Motor neuron (in vitro differentiated cells): Measurements from ENCODE around the gene KHDRBS1. TPM values are rescaled to one million over a fixed set of nuclear protein-coding genes. Genes with fewer than 3 reads are reported as not detected.
"Not testable (repeated sequence)": the region's sequence is repeated elsewhere in the genome, so short reads cannot be mapped to it uniquely, and the experiment has no call there.

Experiments used
- ATAC-seq, 8 experiments: fragments of 200-7000 bp; cut with Tn5 transposase; replicated peaks in 6 of 8; 2 replicates each; pipeline ENCODE4 v1.8.0; 2021; ENCODE audit warnings: mild to moderate bottlenecking in 8 of 8, moderate library complexity in 8 of 8
- H3K27ac ChIP-seq, 2 donors: fragments of 250-450 bp; sonication (Bioruptor Pico); 2 replicates each; pipeline ENCODE4 v1.9.0; 2021; ENCODE audit warnings: antibody characterized with exemption in 2 of 2, mild to moderate bottlenecking in 2 of 2, moderate library complexity in 1 of 2
- H3K4me1 ChIP-seq, 2 donors: fragments of 250-450 bp; sonication (Bioruptor Pico); replicated peaks in 1 of 2; 2 replicates each; pipeline ENCODE4 v1.6.1; 2021; ENCODE audit warnings: antibody characterized with exemption in 2 of 2, mild to moderate bottlenecking in 2 of 2, moderate library complexity in 1 of 2
- H3K4me3 ChIP-seq, 5 donors: fragments of 250-450 bp; sonication (Bioruptor Pico); 2 replicates each; pipeline ENCODE4 v1.9.0; 2021; ENCODE audit warnings: antibody characterized with exemption in 5 of 5, mild to moderate bottlenecking in 5 of 5, moderate library complexity in 4 of 5
- WGBS, 10 experiments: fragments of 450-650 bp; shearing (Covaris generic); methylation state at CpG; one replicate each; pipeline ENCODE4 v1.0.0; 2022; 5-methylcytosine and 5-hydroxymethylcytosine counted together
- in situ Hi-C, 9 experiments: fragments of 400-800 bp; cut with MboI; loops; one replicate each; pipeline ENCODE4 v1.15.0; 2021; ENCODE audit warnings: low sequenced_read_pairs in 9 of 9, low pct_unique_long_range_greater_than_20kb in 2 of 9; ENCODE audit not compliant: unreplicated experiment in 9 of 9
- total RNA-seq, 8 experiments: library from RNA; unstranded; fragments of 300-600 nt; gene quantifications; 2 replicates each; pipeline versions ENCODE4 v1.2.3 to v1.2.4, GENCODE V29; 2022

Gene KHDRBS1
- total RNA-seq, 8 experiments from 2014 or later = 41.9 to 242 (median 141) TPM

DNA sequence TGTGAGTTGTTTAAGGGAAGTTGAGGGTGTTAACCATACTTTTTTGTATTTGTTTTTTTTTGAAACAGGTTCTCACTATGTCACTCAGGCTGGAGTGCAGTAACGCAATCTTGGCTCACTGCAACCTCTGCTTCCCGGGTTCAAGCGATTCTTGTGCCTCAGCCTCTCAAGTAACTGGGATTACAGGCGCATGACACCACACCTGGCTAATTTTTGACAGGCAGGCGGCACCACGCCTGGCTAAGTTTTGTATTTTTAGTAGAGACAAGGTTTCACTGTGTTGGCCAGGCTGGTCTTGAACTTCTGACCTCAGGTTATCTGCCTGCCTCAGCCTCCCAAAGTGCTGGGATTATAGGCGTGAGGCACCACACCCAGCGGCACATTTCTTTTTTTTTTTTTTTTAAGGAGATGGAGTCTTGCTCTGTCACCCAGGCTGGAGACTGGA is 7.9 kb downstream of the KHDRBS1 start:
- H3K4me1 ChIP-seq, ATAC-seq, H3K27ac ChIP-seq, H3K4me3 ChIP-seq, in situ Hi-C loops: not testable (repeated sequence)
- 80 to 100% (median 94%) methylated on average over 2 to 8 of the region's 8 CpGs; no CpG with 5 or more reads in 1 of the 10 experiments for WGBS, 10 experiments

DNA sequence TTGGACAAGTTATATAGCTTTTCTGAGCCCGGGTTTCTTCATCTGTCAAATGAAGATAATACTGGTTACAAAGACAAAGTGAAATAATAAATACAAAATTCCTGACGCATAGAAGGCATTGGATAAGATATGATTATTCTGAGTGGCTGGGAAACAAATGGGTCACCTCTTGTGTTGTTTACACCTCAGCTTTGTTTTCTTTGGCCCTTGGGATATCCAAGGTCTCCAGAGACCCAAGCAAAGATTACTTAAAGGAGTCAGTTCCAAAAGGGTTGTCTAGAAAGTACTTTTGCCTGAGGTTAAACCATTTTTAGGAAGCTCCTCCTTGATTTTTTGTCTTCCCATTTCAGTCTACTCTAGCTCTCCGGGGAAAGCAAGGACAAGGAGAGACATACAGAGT is 9.7 kb downstream of the KHDRBS1 start:
- Histone ChIP-seq H3K4me1 (no peaks in the 10 kb centered on the region), H3K4me3 (no peak overlapping the region), H3K27ac (no peak overlapping the region)
- no peak for ATAC-seq
- WGBS, 10 experiments = 43 to 100% (median 95%) methylated on average over 1 to 3 of the region's 3 CpGs
- in situ Hi-C loops = no loop called here

DNA sequence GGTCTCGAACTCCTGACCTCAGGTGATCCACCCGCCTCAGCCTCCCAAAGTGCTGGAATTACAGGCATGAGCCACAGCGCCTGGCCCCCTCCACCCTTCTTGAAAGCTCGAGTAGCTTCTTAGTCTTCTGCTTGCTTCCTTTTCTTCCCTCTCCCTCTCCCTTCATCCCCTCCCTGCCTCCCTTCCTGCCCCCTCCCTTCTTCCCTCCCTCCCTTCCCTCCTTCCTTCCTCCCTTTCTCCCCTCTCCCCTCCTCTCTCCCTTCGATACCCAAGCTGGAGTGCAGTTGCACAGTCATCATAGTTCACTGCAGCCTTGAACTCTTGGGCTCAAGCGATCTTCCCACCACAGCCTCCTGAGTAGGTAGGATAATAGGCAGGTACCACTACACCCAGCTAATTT is 11.8 kb downstream of the KHDRBS1 start:
- no peak for ATAC-seq
- in situ Hi-C loops = no loop called here
- 92% methylated on average over 2 of the region's 6 CpGs; no CpG with 5 or more reads in 9 of the 10 experiments for WGBS, 10 experiments
- Histone ChIP-seq H3K27ac (no peak overlapping the region), H3K4me3 (no peak overlapping the region), H3K4me1 (no peaks in the 10 kb centered on the region)

DNA sequence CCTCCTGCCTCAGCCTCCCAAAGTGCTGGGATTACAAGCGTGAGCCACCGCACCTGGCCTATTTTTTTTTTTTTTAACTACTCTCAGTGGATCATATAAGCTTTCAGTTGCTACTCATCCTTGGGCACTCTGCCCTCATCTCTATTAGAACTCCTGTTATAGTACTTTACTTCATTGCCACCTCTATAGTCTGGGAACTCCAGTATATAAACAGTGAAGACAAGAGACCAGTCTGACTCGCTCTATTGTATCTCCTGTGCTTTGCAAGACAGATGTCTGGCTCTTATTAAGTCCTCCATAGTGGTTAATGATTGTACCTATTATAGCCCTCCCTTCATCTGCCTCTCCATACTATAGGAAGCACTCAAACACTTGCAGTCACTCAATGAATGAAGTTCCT is 15.1 kb downstream of the KHDRBS1 start:
- in situ Hi-C loops = no loop called here
- H3K4me3 ChIP-seq = no peak overlapping the region
- peak in 3 of 8 experiments; percentile 16 to 42 (median 23) for ATAC-seq
- H3K4me1 ChIP-seq = no peaks in the 10 kb centered on the region
- no peak overlapping the region for H3K27ac ChIP-seq
- WGBS, 10 experiments = 33 to 100% (median 93%) methylated on average over 1 to 3 of the region's 3 CpGs; no CpG with 5 or more reads in 2 of the 10 experiments

DNA sequence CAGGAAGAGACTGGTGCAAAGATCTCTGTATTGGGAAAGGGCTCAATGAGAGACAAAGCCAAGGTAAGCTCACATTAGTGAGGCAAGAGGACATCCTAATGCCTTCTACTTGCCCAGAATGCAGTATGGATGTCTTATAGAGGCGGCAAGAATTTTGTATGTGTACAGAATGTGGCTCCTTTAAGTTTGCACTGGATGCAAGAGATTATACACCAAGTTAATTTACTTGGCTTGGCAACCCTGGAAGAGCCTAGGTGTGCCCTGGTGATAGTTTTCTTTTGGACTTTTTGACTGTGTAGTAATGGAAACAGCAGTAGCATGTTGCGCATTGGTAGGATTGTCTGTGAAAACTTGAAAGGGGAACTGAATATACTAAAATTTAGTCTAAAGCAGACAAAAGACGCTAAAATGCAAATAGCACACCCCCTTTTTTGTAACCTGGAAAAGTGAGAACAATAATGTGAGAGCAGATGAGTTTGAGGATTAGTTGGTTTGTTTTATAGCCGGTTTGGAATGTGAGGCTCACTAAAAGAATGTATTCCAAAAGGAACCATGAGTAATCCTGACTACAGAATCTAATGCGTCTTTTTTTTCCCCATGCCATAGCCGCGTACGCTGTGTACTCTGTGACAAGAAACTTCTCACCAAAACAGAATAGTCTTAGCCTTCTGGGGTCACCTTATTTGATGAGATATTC is 18.1 kb downstream of the KHDRBS1 start:
- peak in 2 of 8 experiments; percentile 19 to 34 for ATAC-seq
- Histone ChIP-seq H3K4me1 (no peaks in the 10 kb centered on the region), H3K4me3 (no peak overlapping the region), H3K27ac (no peak overlapping the region)
- 52 to 98% (median 91%) methylated on average over 5 to 8 of the region's 8 CpGs; no CpG with 5 or more reads in 2 of the 10 experiments for WGBS, 10 experiments
- in situ Hi-C loops = no loop called here

DNA sequence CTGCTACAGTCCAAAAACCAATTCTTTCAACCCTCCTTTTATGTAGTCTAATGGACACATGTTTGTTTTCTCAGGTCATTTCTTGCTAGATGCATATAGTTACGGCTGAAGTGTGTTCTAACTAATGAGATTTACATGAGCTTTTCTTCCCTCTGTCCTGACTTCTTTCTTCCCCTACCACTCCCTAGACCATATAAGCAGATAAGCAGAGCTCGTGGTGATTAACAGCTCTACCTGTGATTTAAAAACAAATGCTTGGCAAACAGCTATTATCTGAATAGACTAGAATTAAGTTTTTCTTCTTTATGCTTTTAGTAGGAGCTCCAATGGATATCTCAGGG is 18.6 kb downstream of the KHDRBS1 start:
- Histone ChIP-seq H3K4me1 (no peaks in the 10 kb centered on the region), H3K27ac (no peak overlapping the region), H3K4me3 (no peak overlapping the region)
- WGBS, 10 experiments = 60 to 100% (median 100%) methylated on average over 1 to 2 of the region's 2 CpGs
- in situ Hi-C loops = no loop called here
- ATAC-seq = no peak

DNA sequence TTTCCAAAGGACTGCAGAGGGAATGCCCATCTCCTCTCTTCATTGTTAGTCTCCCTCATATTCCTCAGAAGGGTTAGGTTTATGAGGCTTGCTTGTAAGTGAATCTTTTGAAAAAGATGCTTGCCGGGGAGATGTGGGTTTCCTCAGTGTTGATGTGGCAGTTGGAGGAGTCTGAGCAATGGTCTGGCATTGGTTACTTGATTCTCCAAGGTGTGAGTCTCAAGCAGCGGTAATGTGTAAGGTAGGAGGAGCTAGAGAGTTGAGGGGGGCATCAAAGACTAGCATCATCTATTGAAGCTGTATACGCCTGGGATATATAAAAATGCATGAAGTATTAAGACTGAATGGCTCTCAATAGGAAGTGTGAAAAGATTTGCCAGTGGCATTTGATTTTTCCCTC is 21.5 kb downstream of the KHDRBS1 start:
- no peak for ATAC-seq
- in situ Hi-C loops = no loop called here
- 88 to 100% (median 93%) methylated on average over 1 to 3 of the region's 3 CpGs; no CpG with 5 or more reads in 3 of the 10 experiments for WGBS, 10 experiments
- H3K27ac ChIP-seq = no peak overlapping the region
- no peaks in the 10 kb centered on the region for H3K4me1 ChIP-seq
- H3K4me3 ChIP-seq = no peak overlapping the region

DNA sequence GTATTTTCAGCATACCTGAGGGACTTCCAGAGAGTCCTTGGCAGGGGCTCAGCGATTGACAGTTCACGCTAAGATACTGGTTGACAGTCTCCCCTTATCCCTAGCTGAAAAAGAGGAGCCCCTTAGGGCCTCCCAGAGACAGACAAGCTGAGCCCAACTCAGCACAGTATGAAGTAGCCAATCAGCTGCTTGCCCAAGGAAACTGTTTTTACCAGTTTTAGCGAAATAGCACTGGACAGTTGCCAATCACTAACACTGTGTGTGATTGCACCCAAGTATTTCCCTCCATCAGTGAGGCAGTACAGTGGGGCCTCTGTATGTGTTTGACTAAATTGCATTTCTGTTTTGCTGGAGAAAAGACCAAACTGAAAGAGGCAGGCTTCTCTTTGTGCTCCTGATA is 27.0 kb downstream of the KHDRBS1 start:
- in situ Hi-C loops = no loop called here
- H3K27ac ChIP-seq = no peak overlapping the region
- 82 to 100% (median 100%) methylated on average over 1 to 3 of the region's 3 CpGs; no CpG with 5 or more reads in 2 of the 10 experiments for WGBS, 10 experiments
- no peak overlapping the region for H3K4me3 ChIP-seq
- ATAC-seq = no peak
- H3K4me1 ChIP-seq = no peaks in the 10 kb centered on the region

DNA sequence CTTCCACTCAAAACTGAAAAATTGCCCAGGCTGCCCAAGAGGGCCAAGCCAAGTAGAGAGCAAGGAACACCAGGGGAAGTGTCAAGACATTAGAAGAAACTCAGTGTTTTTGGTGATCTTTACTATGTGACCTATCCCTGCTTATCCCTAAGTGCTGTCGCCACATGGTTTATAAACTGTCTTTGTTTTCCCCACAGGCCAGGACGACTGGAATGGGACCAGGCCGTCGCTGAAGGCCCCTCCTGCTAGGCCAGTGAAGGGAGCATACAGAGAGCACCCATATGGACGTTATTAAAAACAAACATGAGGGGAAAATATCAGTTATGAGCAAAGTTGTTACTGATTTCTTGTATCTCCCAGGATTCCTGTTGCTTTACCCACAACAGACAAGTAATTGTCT is 28.7 kb downstream of the KHDRBS1 start:
- Histone ChIP-seq H3K4me3 (no peak overlapping the region), H3K27ac (no peak overlapping the region), H3K4me1 (no peaks in the 10 kb centered on the region)
- no peak for ATAC-seq
- in situ Hi-C loops = no loop called here
- 34 to 98% (median 86%) methylated on average over 2 to 5 of the region's 5 CpGs; no CpG with 5 or more reads in 1 of the 10 experiments for WGBS, 10 experiments

DNA sequence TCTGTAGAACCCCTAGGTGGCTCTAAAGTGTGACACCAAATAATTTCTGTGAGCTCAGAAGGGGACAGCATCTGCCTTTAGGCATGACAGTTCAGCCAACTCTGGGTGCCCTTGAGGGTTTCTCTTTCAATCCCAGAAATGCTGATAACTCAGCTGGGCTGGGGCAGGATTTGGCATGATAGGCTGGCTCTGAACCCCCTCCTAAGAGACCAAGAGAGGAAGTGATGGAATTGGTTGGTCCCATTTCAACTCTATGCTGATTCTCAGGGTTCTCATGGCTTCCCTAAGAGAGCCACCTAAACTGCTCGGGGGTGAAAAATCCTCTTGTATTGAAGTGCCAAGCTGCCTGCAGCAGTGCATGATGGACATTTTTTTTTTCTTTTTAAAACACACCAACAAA is 30.6 kb downstream of the KHDRBS1 start:
- Histone ChIP-seq H3K27ac (no peak overlapping the region), H3K4me1 (no peaks in the 10 kb centered on the region), H3K4me3 (no peak overlapping the region)
- in situ Hi-C loops = no loop called here
- 100% methylated on average over 1 of the region's 1 CpG; no CpG with 5 or more reads in 4 of the 10 experiments for WGBS, 10 experiments
- no peak for ATAC-seq

DNA sequence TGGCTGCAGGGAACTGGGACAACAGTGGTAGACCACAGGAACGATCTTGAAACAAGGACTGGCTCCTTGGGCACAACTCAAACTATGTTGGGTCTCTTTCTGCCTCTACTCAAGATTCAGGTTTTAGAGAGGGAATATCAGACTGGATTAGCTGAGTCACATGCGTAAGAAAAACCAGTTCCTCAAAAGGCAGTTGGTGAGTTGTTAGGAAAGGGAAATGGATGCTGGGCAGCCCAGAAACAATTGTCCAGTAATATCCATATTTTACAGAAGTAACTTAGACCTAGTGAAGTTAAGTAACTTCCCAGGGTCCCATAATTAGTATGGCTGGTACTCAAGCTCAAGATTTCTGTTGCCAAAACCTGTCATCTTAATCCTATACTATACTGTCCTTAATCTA is 32.1 kb downstream of the KHDRBS1 start:
- Histone ChIP-seq H3K4me1 (no peaks in the 10 kb centered on the region), H3K27ac (no peak overlapping the region), H3K4me3 (no peak overlapping the region)
- ATAC-seq = no peak
- in situ Hi-C loops = no loop called here
- WGBS, 10 experiments = 93 to 100% (median 100%) methylated on average over 1 to 2 of the region's 2 CpGs; no CpG with 5 or more reads in 3 of the 10 experiments

DNA sequence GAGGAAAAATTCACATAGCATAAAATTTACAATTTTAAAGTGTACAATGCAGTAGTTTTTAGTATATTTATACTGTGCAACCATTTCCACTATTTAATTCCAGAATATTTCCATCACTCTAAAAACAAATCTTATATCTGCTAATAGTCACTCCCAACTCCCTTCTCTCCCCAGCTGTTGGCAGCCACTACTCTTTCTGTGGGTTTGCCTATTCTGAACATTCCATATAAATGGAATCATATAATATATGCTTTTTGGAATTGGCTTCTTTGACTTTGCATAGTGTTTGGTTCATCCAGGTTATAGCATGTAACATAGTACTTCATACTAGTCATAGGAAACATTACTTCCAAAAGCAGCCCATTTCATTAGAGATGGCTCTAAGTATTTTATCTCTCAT is 34.0 kb downstream of the KHDRBS1 start:
- H3K4me1 ChIP-seq = no peaks in the 10 kb centered on the region
- in situ Hi-C loops = no loop called here
- no peak overlapping the region for H3K4me3 ChIP-seq
- no peak for ATAC-seq
- H3K27ac ChIP-seq = no peak overlapping the region

DNA sequence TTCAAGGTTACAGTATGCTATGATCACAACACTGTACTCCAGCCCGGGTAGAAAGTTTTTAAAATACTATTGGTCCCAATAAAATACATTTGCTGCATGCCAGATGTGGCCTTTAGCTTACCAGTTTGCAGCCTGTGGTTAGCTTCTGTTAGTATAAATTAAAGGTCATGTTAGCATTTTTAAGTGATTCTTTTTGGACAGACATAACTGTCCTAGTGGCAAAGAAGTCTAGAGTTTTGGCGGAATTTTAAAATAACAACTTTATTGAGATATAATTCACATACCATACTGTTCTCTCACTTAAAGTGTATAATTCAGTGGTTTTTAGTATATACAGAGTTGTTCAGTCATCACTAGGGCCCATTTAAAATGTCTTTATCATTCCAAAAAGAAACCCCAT is 34.8 kb downstream of the KHDRBS1 start:
- Histone ChIP-seq H3K4me3 (no peak overlapping the region), H3K4me1 (no peaks in the 10 kb centered on the region), H3K27ac (no peak overlapping the region)
- in situ Hi-C loops = no loop called here
- 59 to 100% (median 93%) methylated on average over 1 to 2 of the region's 2 CpGs; no CpG with 5 or more reads in 2 of the 10 experiments for WGBS, 10 experiments
- ATAC-seq = no peak

DNA sequence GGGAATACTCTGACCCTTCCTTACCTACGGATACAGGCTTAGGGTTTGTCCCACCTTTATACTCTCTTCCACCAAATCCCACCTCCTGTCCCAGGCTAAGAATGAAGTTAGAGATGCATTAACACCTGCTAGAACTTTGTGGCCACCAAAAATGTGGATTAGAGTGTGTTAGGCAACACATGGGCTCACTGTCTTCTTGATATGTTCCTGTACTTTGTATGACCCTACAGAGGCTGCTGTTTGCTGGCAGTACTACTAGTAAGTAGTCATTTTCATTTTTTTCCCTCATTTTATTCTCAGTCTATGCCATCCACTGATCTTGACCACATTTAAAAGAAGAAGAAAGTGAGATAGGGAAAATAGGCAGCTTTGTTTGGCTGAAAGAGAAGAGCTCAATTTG is 38.0 kb downstream of the KHDRBS1 start:
- Histone ChIP-seq H3K4me1 (no peaks in the 10 kb centered on the region), H3K4me3 (no peak overlapping the region), H3K27ac (no peak overlapping the region)
- in situ Hi-C loops = no loop called here
- 100% methylated on average over 1 of the region's 1 CpG; no CpG with 5 or more reads in 7 of the 10 experiments for WGBS, 10 experiments
- no peak for ATAC-seq
